ENCODE results near the gene PLPP7. TPM values are rescaled to one million over a fixed set of nuclear protein-coding genes. Genes with fewer than 3 reads are reported as not detected.
A peak's percentile ranks its signal among the peaks of the same experiment; 100 is the strongest.

Gene PLPP7
- total RNA-seq, 1 donor from 2014 or later, result 0.20 TPM

- FAIRE-seq (no peak), DNase-seq (ENCODE audit: low read depth) (no peak)
- Histone ChIP-seq H4K20me1 (ENCODE audit: insufficient read depth, low read length) (no peaks in the 10 kb centered on the region), H2AFZ (ENCODE audit: low read depth, low read length) (no peak overlapping the region), H3K36me3 (ENCODE audit: insufficient read depth, low read length) (no peaks in the 10 kb centered on the region), H3K27ac (ENCODE audit: low read depth, low read length) (no peak overlapping the region), H3K27me3 (ENCODE audit: insufficient read depth, low read length) (no peaks in the 10 kb centered on the region), H3K4me2 (ENCODE audit: low read length) (no peak overlapping the region), H3K9me3 (ENCODE audit: insufficient read depth, low read depth, low read length) (no peaks in the 10 kb centered on the region), H3K4me3 (ENCODE audit: insufficient read depth, low read depth, low read length) (no peak overlapping the region), H3K9ac (ENCODE audit: low read length) (no peak overlapping the region), H3K79me2 (ENCODE audit: insufficient read depth, low read length) (no peaks in the 10 kb centered on the region), H3K4me1 (ENCODE audit: insufficient read depth, low read length) (peaks cover 10% of the 10 kb centered on the region)
- Mint-ChIP-seq H3K27me3 (ENCODE audit: low read depth, unreplicated experiment) (peaks cover 6% of the 10 kb centered on the region), H3K36me3 (ENCODE audit: low read depth, unreplicated experiment) (no peaks in the 10 kb centered on the region), H3K4me1 (ENCODE audit: low read depth, unreplicated experiment) (peaks cover 10% of the 10 kb centered on the region), H3K4me3 (ENCODE audit: unreplicated experiment) (no peak overlapping the region), H3K9me3 (ENCODE audit: unreplicated experiment) (no peaks in the 10 kb centered on the region), H3K27ac (ENCODE audit: unreplicated experiment) (no peak overlapping the region)
- TF ChIP-seq EZH2 (IDR thresholded peaks at IDR 0.05; ENCODE audit: insufficient read depth, low read length) (no peak), CTCF (IDR thresholded peaks at IDR 0.05; ENCODE audit: insufficient read depth, low read depth, low read length) (no peak)
Observed at GRCh38 chr9:131254626-131255025, 34.9 kb upstream of the PLPP7 start.

GRCh38 chr9:131255676-131256197 lies 33.8 kb upstream of the PLPP7 start:
- TF ChIP-seq CTCF (IDR thresholded peaks at IDR 0.05; ENCODE audit: insufficient read depth, low read depth, low read length) (no peak), EZH2 (IDR thresholded peaks at IDR 0.05; ENCODE audit: insufficient read depth, low read length) (no peak)
- H3K4me3 Mint-ChIP-seq (ENCODE audit: unreplicated experiment), result peak overlapping the region; percentile 22
- peaks cover 2% of the 10 kb centered on the region for H3K9me3 Mint-ChIP-seq (ENCODE audit: unreplicated experiment)
- H3K4me1 Mint-ChIP-seq (ENCODE audit: low read depth, unreplicated experiment), result peaks cover 10% of the 10 kb centered on the region
- peaks cover 3% of the 10 kb centered on the region for H3K36me3 Mint-ChIP-seq (ENCODE audit: low read depth, unreplicated experiment)
- FAIRE-seq, result no peak
- Histone ChIP-seq H3K9me3 (ENCODE audit: insufficient read depth, low read depth, low read length) (no peaks in the 10 kb centered on the region), H2AFZ (ENCODE audit: low read depth, low read length) (peak overlapping the region; percentile 96), H3K36me3 (ENCODE audit: insufficient read depth, low read length) (no peaks in the 10 kb centered on the region), H3K4me3 (ENCODE audit: insufficient read depth, low read depth, low read length) (no peak overlapping the region), H3K79me2 (ENCODE audit: insufficient read depth, low read length) (no peaks in the 10 kb centered on the region), H3K27ac (ENCODE audit: low read depth, low read length) (no peak overlapping the region), H3K9ac (ENCODE audit: low read length) (no peak overlapping the region), H4K20me1 (ENCODE audit: insufficient read depth, low read length) (no peaks in the 10 kb centered on the region), H3K27me3 (ENCODE audit: insufficient read depth, low read length) (no peaks in the 10 kb centered on the region), H3K4me1 (ENCODE audit: insufficient read depth, low read length) (peaks cover 10% of the 10 kb centered on the region), H3K4me2 (ENCODE audit: low read length) (peak overlapping the region; percentile 71)
- peak overlapping the region; percentile 64 for H3K27ac Mint-ChIP-seq (ENCODE audit: unreplicated experiment)
- H3K27me3 Mint-ChIP-seq (ENCODE audit: low read depth, unreplicated experiment), result peaks cover 13% of the 10 kb centered on the region
- DNase-seq (ENCODE audit: low read depth), result no peak

- Histone ChIP-seq H3K9me3 (ENCODE audit: insufficient read depth, low read depth, low read length) (no peaks in the 10 kb centered on the region), H4K20me1 (ENCODE audit: insufficient read depth, low read length) (no peaks in the 10 kb centered on the region), H3K4me3 (ENCODE audit: insufficient read depth, low read depth, low read length) (no peak overlapping the region), H2AFZ (ENCODE audit: low read depth, low read length) (no peak overlapping the region), H3K4me2 (ENCODE audit: low read length) (no peak overlapping the region), H3K79me2 (ENCODE audit: insufficient read depth, low read length) (no peaks in the 10 kb centered on the region), H3K9ac (ENCODE audit: low read length) (no peak overlapping the region), H3K36me3 (ENCODE audit: insufficient read depth, low read length) (no peaks in the 10 kb centered on the region), H3K27me3 (ENCODE audit: insufficient read depth, low read length) (no peaks in the 10 kb centered on the region), H3K27ac (ENCODE audit: low read depth, low read length) (no peak overlapping the region), H3K4me1 (ENCODE audit: insufficient read depth, low read length) (peaks cover 10% of the 10 kb centered on the region)
- peaks cover 12% of the 10 kb centered on the region for H3K27me3 Mint-ChIP-seq (ENCODE audit: low read depth, unreplicated experiment)
- DNase-seq (ENCODE audit: low read depth) (no peak), FAIRE-seq (no peak)
- H3K4me1 Mint-ChIP-seq (ENCODE audit: low read depth, unreplicated experiment), result peaks cover 10% of the 10 kb centered on the region
- H3K36me3 Mint-ChIP-seq (ENCODE audit: low read depth, unreplicated experiment), result peaks cover 5% of the 10 kb centered on the region
- TF ChIP-seq EZH2 (IDR thresholded peaks at IDR 0.05; ENCODE audit: insufficient read depth, low read length), result no peak
- no peak for TF ChIP-seq CTCF (IDR thresholded peaks at IDR 0.05; ENCODE audit: insufficient read depth, low read depth, low read length)
- peaks cover 2% of the 10 kb centered on the region for H3K9me3 Mint-ChIP-seq (ENCODE audit: unreplicated experiment)
- H3K27ac Mint-ChIP-seq (ENCODE audit: unreplicated experiment), result no peak overlapping the region
- no peak overlapping the region for H3K4me3 Mint-ChIP-seq (ENCODE audit: unreplicated experiment)
Observed at GRCh38 chr9:131257266-131258025, 32.1 kb upstream of the PLPP7 start.

Data from astrocyte (in vitro differentiated cells and primary cell).